Lower leg skin (tissue), 3 donors: Measurements from ENCODE around the gene FGL2.
"Not testable (repeated sequence)": the region's sequence is repeated elsewhere in the genome, so short reads cannot be mapped to it uniquely, and the experiment has no call there.

Experiments used
- POLR2A ChIP-seq, 2 donors: fragments of 450-650 bp; IDR thresholded peaks; one replicate each; pipeline ENCODE4 v1.6.1; 2016 to 2017; ENCODE audit warnings: antibody characterized with exemption in 2 of 2, mild to moderate bottlenecking in 1 of 2, moderate library complexity in 1 of 2
- TF ChIP-seq, protein P1 (sequence below), 3 donors: fragments of 450-650 bp; IDR thresholded peaks; one replicate each; pipeline ENCODE4 v1.5.1; 2016; ENCODE audit warnings: antibody characterized with exemption in 3 of 3, mild to moderate bottlenecking in 3 of 3, moderate library complexity in 2 of 3

DNA sequence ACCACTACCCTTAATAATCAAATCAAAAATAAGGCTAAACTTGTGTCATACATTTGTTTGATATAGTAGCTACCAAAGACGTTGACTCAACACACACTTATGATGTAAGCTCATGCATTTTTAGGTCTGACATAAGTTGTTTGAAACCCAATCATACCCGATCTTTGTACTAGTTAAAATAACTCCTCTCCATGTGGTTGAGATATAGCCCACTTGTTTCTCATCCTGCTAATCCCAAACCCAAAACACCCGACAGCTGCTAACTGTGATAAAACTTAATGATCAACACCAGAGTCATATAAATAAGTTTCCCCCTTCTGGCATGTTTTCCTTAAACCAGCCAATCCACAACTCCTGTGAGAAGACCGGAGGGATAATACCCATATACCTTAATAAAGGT lies 28.5 kb downstream of the FGL2 start:
- TF ChIP-seq, protein P1, sequence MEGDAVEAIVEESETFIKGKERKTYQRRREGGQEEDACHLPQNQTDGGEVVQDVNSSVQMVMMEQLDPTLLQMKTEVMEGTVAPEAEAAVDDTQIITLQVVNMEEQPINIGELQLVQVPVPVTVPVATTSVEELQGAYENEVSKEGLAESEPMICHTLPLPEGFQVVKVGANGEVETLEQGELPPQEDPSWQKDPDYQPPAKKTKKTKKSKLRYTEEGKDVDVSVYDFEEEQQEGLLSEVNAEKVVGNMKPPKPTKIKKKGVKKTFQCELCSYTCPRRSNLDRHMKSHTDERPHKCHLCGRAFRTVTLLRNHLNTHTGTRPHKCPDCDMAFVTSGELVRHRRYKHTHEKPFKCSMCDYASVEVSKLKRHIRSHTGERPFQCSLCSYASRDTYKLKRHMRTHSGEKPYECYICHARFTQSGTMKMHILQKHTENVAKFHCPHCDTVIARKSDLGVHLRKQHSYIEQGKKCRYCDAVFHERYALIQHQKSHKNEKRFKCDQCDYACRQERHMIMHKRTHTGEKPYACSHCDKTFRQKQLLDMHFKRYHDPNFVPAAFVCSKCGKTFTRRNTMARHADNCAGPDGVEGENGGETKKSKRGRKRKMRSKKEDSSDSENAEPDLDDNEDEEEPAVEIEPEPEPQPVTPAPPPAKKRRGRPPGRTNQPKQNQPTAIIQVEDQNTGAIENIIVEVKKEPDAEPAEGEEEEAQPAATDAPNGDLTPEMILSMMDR (IDR thresholded peaks at IDR 0.05), result not testable (repeated sequence)
- TF ChIP-seq POLR2A (IDR thresholded peaks at IDR 0.05), result not testable (repeated sequence)
